Stimulated activated memory B cell treated with anti-CD40 and anti-IgM and Interleukin-4, amounts not matched to agents 10 μg/mL and 1 μg/mL and 100 μg/mL, for 72 hours (primary cell): ENCODE results near the gene SYNE2.
"Not testable (repeated sequence)": the region's sequence is repeated elsewhere in the genome, so short reads cannot be mapped to it uniquely, and the experiment has no call there.

Experiments
- ATAC-seq: fragments of 150-1000 bp; cut with Tn5 transposase; 2 replicates; pipeline ENCODE4 v1.10.0; 2021
- H3K27ac Mint-ChIP-seq: one replicate; pipeline ENCODE4 v1.8.0; 2022; ENCODE audit warnings: mild to moderate bottlenecking, mixed read lengths
- H3K27me3 Mint-ChIP-seq: one replicate; pipeline ENCODE4 v1.8.0; 2022; ENCODE audit warnings: mixed read lengths
- H3K36me3 Mint-ChIP-seq: one replicate; pipeline ENCODE4 v1.8.0; 2022; ENCODE audit warnings: mixed read lengths
- H3K4me1 Mint-ChIP-seq: one replicate; pipeline ENCODE4 v1.8.0; 2022; ENCODE audit warnings: mixed read lengths
- H3K4me3 Mint-ChIP-seq: one replicate; pipeline ENCODE4 v1.8.0; 2022; ENCODE audit warnings: mild to moderate bottlenecking, moderate library complexity, mixed read lengths
- H3K9me3 Mint-ChIP-seq: one replicate; pipeline ENCODE4 v1.8.0; 2022; ENCODE audit warnings: mixed read lengths

Gene SYNE2

GRCh38 chr14:64112867-64113678, 260.3 kb downstream of the SYNE2 start:
- H3K4me1 Mint-ChIP-seq, result no peaks in the 10 kb centered on the region
- no peak overlapping the region for H3K27ac Mint-ChIP-seq

DNA sequence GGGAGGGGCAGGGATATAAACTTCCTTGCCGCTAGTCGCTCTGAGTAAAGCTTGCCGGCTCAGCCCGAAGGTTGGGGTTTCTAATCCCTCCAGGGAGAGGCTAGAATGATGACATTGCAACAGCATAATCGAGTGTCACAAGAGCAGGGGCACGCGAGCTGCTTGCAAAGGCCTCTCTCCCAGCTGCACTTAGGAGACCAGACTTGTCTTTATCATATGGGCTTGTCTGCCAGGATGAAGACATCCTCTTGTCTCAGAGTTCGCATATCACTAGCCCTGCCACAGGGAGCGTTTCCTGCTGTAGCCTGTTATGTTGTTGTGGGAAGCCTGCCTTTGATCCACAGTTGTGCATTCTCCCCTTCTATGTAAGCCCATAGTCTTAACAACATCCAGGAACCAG, 261.4 kb downstream of the SYNE2 start:
- H3K9me3 Mint-ChIP-seq, result no peaks in the 10 kb centered on the region
- H3K4me3 Mint-ChIP-seq, result no peak overlapping the region
- H3K27me3 Mint-ChIP-seq, result no peaks in the 10 kb centered on the region
- ATAC-seq, result no peak
- no peaks in the 10 kb centered on the region for H3K4me1 Mint-ChIP-seq
- peaks cover 5% of the 10 kb centered on the region for H3K36me3 Mint-ChIP-seq
- no peak overlapping the region for H3K27ac Mint-ChIP-seq

More at GRCh38 chr14:64112867-64113678, 260.3 kb downstream of the SYNE2 start:
- H3K36me3 Mint-ChIP-seq, result peaks cover 5% of the 10 kb centered on the region
- H3K27me3 Mint-ChIP-seq, result no peaks in the 10 kb centered on the region
- ATAC-seq, result no peak
- no peak overlapping the region for H3K4me3 Mint-ChIP-seq
- no peaks in the 10 kb centered on the region for H3K9me3 Mint-ChIP-seq

DNA sequence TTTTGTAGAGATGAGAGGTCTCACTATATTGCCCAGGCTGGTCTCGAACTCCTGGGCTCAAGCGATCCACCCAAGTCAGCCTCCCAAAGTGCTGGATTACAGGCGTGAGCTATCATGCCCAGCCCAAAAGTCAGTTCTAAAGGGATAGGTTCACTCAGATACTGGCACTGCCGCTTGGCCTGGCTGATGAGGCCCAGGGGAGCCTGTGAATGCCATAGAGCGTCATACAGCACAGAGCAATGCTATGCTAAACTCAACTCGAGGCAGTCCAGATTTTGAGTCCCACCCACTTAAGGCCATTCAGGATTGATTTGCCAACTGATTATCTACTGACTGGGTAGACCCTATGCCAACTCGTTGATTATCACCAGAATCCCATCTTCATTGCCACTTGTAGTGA, 262.0 kb downstream of the SYNE2 start:
- no peak overlapping the region for H3K4me3 Mint-ChIP-seq
- no peaks in the 10 kb centered on the region for H3K4me1 Mint-ChIP-seq
- peaks cover 5% of the 10 kb centered on the region for H3K36me3 Mint-ChIP-seq
- no peaks in the 10 kb centered on the region for H3K9me3 Mint-ChIP-seq
- ATAC-seq, result no peak
- H3K27me3 Mint-ChIP-seq, result no peaks in the 10 kb centered on the region
- no peak overlapping the region for H3K27ac Mint-ChIP-seq

- no peak overlapping the region for H3K4me3 Mint-ChIP-seq
- H3K36me3 Mint-ChIP-seq, result peaks cover 5% of the 10 kb centered on the region
- no peak for ATAC-seq
- no peaks in the 10 kb centered on the region for H3K27me3 Mint-ChIP-seq
- no peak overlapping the region for H3K27ac Mint-ChIP-seq
- H3K4me1 Mint-ChIP-seq, result no peaks in the 10 kb centered on the region
- no peaks in the 10 kb centered on the region for H3K9me3 Mint-ChIP-seq
Observed at GRCh38 chr14:64115401-64115800, 262.6 kb downstream of the SYNE2 start.

DNA sequence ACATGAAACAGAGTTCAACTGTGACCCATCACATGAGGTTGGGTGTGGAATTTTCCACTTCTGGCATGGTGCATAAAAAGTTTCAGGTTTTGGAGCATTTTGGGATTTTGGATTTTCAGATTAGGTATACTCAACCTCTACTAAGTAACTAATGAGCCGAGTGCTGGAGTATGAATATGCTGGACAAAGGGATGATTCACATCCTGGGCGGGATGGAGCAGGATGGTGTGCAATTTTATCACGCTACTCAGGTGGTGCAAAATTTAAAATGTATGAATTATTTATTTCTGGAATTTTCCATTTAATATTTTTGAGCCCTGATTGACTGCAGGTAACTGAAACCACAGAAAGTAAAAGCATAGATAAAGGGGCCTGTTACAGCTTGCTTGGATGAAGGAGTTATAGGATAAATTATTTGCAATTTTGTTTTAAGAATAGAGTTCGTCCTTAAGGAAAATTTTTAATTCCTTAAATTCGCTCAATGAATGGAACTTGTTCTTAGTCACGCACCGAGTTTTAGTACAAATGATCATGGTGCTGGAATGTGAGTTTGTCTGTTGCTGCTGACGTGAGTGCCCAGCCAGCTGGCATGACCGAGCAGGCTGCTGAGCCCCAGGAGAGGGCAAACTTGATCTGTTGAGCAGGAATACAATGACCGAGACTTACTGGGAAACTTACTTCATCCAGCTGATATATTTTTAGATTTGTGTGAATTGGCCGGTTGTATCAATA, 265.0 kb downstream of the SYNE2 start:
- Mint-ChIP-seq H3K9me3 (no peaks in the 10 kb centered on the region), H3K36me3 (peaks cover 10% of the 10 kb centered on the region), H3K27me3 (no peaks in the 10 kb centered on the region), H3K4me1 (no peaks in the 10 kb centered on the region), H3K27ac (no peak overlapping the region), H3K4me3 (no peak overlapping the region)
- ATAC-seq, result no peak

DNA sequence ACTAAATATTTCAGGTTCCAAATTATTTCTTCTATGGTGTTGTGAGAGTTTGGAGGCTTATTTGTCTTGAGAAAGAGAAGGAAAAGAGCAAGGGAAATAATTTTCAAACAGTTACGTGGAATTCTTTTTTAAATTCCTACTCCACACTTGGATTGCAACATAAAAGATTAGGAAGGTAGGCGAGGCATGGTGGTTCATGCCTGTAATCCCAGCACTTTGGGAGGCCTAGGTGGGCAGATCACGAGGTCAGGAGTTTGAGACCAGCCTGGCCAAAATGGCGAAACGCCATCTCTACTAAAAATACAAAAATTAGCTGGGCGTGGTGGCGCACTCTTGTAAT, 265.6 kb downstream of the SYNE2 start:
- not testable (repeated sequence) for H3K4me3 Mint-ChIP-seq, H3K27me3 Mint-ChIP-seq, H3K4me1 Mint-ChIP-seq, ATAC-seq, H3K9me3 Mint-ChIP-seq, H3K27ac Mint-ChIP-seq
- H3K36me3 Mint-ChIP-seq, result peaks cover 14% of the 10 kb centered on the region

- no peaks in the 10 kb centered on the region for H3K4me1 Mint-ChIP-seq
Observed at GRCh38 chr14:64118892-64119291, 266.1 kb downstream of the SYNE2 start.

DNA sequence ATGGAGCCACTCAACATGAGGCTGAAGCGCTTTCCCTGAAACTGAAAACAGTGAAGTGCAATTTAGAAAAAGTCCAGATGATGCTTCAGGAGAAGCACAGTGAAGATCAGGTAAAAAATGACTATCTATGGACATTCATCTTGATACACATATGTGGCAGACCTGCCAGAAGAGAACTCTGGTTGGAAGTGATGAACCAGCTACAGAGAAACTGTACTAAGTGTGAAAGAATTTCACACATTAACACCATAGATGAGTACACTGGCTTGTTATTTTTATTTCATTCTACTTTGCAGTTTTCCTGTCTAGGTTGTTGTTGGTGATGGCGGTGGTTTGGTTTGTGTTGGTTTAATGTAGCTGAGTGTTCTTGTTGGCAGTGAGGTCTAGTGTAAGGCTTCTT, 266.7 kb downstream of the SYNE2 start:
- no peak for ATAC-seq

More at GRCh38 chr14:64118892-64119291, 266.1 kb downstream of the SYNE2 start:
- no peak for ATAC-seq
- Mint-ChIP-seq H3K27ac (no peak overlapping the region), H3K4me3 (no peak overlapping the region), H3K36me3 (peaks cover 17% of the 10 kb centered on the region), H3K9me3 (no peaks in the 10 kb centered on the region), H3K27me3 (no peaks in the 10 kb centered on the region)

GRCh38 chr14:64119980-64120379, 267.2 kb downstream of the SYNE2 start:
- no peak overlapping the region for H3K27ac Mint-ChIP-seq
- no peaks in the 10 kb centered on the region for H3K4me1 Mint-ChIP-seq
- H3K9me3 Mint-ChIP-seq, result no peaks in the 10 kb centered on the region
- H3K4me3 Mint-ChIP-seq, result no peak overlapping the region
- no peaks in the 10 kb centered on the region for H3K27me3 Mint-ChIP-seq
- no peak for ATAC-seq
- peaks cover 15% of the 10 kb centered on the region for H3K36me3 Mint-ChIP-seq

More for the DNA sequence above, 266.7 kb downstream of the SYNE2 start:
- Mint-ChIP-seq H3K27ac (no peak overlapping the region), H3K36me3 (peaks cover 17% of the 10 kb centered on the region), H3K27me3 (no peaks in the 10 kb centered on the region), H3K9me3 (no peaks in the 10 kb centered on the region), H3K4me3 (no peak overlapping the region), H3K4me1 (no peaks in the 10 kb centered on the region)

GRCh38 chr14:64123241-64123822, 270.5 kb downstream of the SYNE2 start:
- no peaks in the 10 kb centered on the region for H3K9me3 Mint-ChIP-seq
- H3K4me3 Mint-ChIP-seq, result no peak overlapping the region
- H3K27ac Mint-ChIP-seq, result no peak overlapping the region
- H3K4me1 Mint-ChIP-seq, result no peaks in the 10 kb centered on the region
- no peak for ATAC-seq
- H3K27me3 Mint-ChIP-seq, result no peaks in the 10 kb centered on the region
- H3K36me3 Mint-ChIP-seq, result peaks cover 21% of the 10 kb centered on the region

DNA sequence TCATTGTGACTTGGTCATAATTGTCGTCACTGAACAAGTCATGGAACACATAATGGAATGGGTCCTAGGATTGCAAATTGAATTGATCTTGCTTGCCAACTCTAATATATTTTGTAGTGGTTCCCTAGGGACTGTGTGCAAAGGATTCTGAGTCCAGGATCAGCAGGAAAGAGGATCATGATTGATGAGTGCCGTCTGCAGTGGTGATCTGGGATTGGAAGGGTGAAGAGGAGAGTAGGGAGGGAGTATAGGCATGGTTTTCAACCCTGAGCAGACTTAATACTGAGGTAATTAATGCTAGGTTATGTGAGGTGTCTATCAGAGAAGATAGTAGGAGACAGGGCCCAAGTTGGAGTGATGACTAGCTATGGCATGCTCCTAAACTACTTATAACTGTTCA, 272.5 kb downstream of the SYNE2 start:
- no peak for ATAC-seq
- Mint-ChIP-seq H3K4me1 (no peaks in the 10 kb centered on the region), H3K4me3 (no peak overlapping the region), H3K36me3 (peaks cover 21% of the 10 kb centered on the region), H3K27me3 (no peaks in the 10 kb centered on the region), H3K9me3 (no peaks in the 10 kb centered on the region), H3K27ac (no peak overlapping the region)

- no peaks in the 10 kb centered on the region for H3K9me3 Mint-ChIP-seq
- no peaks in the 10 kb centered on the region for H3K27me3 Mint-ChIP-seq
- peaks cover 21% of the 10 kb centered on the region for H3K36me3 Mint-ChIP-seq
- no peak overlapping the region for H3K4me3 Mint-ChIP-seq
- H3K4me1 Mint-ChIP-seq, result no peaks in the 10 kb centered on the region
- no peak overlapping the region for H3K27ac Mint-ChIP-seq
- no peak for ATAC-seq
Observed at GRCh38 chr14:64126548-64126947, 273.7 kb downstream of the SYNE2 start.

DNA sequence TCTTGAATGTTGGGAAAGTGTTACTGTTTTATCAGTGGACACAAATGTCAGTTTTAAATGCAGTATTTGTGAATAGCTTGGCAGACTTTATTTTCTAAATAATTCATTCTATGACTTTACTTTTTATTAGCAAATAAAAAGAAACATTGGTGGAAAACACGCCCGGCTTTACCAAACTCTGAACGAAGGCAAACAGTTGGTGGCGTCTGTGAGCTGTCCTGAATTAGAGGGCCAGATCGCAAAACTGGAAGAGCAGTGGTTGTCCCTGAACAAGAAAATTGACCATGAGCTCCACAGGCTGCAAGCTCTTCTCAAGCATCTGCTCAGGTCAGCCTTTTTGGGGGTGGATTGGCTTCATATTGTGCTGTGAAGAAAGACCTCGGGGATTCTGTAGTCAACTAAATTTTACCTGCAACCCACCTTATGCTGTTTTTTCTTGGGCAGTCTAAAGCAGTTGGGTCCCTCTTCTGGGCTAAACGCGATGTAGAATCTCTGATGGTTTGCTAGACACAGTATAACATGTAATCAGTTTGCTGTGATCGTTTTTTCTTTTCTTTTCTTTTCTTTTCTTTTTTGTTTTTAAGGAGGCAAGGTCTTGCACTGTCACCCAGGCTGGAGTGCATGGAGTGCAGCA, 285.0 kb downstream of the SYNE2 start:
- Mint-ChIP-seq H3K27ac (no peak overlapping the region), H3K4me3 (no peak overlapping the region), H3K9me3 (no peaks in the 10 kb centered on the region), H3K36me3 (peaks cover 16% of the 10 kb centered on the region), H3K27me3 (no peaks in the 10 kb centered on the region), H3K4me1 (no peaks in the 10 kb centered on the region)
- no peak for ATAC-seq

- no peaks in the 10 kb centered on the region for H3K9me3 Mint-ChIP-seq
- H3K27me3 Mint-ChIP-seq, result no peaks in the 10 kb centered on the region
- no peak for ATAC-seq
- H3K36me3 Mint-ChIP-seq, result peaks cover 10% of the 10 kb centered on the region
- no peak overlapping the region for H3K27ac Mint-ChIP-seq
- no peak overlapping the region for H3K4me3 Mint-ChIP-seq
- H3K4me1 Mint-ChIP-seq, result no peaks in the 10 kb centered on the region
Observed at GRCh38 chr14:64147126-64147790, 294.5 kb downstream of the SYNE2 start.

- no peaks in the 10 kb centered on the region for H3K27me3 Mint-ChIP-seq
- no peak for ATAC-seq
- H3K27ac Mint-ChIP-seq, result no peak overlapping the region
- H3K9me3 Mint-ChIP-seq, result no peaks in the 10 kb centered on the region
- peaks cover 10% of the 10 kb centered on the region for H3K36me3 Mint-ChIP-seq
- H3K4me1 Mint-ChIP-seq, result no peaks in the 10 kb centered on the region
- H3K4me3 Mint-ChIP-seq, result no peak overlapping the region
Observed at GRCh38 chr14:64149921-64150320, 297.1 kb downstream of the SYNE2 start.
